PC-9 (cell line): ENCODE results near the gene ALG14. TPM values are rescaled to one million over a fixed set of nuclear protein-coding genes. Genes with fewer than 3 reads are reported as not detected.
"Not testable (repeated sequence)": the region's sequence is repeated elsewhere in the genome, so short reads cannot be mapped to it uniquely, and the experiment has no call there.

Experiments
- BruUV-seq: library from RNA; stranded (reverse); fragments of 400-500 nt; replicated peaks from 2 replicates; lab custom pipeline; 2021; lab: Mats Ljungman, UMichigan
- CTCF ChIA-PET: fragments of 300-600 bp; sonication (Branson Sonifier 250); formaldehyde crosslinking; loops from one replicate; lab custom pipeline; 2022; ENCODE audit warnings: antibody characterized with exemption; lab: Charles Lee
- POLR2A ChIA-PET: fragments of 300-600 bp; sonication (Branson Sonifier 250); formaldehyde crosslinking; loops from one replicate; lab custom pipeline; 2022; ENCODE audit warnings: antibody characterized with exemption; ENCODE audit not compliant: unreplicated experiment; lab: Charles Lee
- DNase-seq, 2 experiments: peaks; one replicate each; pipeline versions ENCODE4 v3.0.0 to v3.0.0-alpha.2; 2015 to 2022; ENCODE audit warnings: mixed read lengths in 1 of 2
- H2AFZ ChIP-seq: fragments of 200-600 bp; sonication (generic); 2 replicates; pipeline ENCODE4 v1.8.1; 2017; ENCODE audit warnings: antibody characterized with exemption
- H3F3A ChIP-seq: fragments of 200-600 bp; sonication (generic); 2 replicates; pipeline ENCODE4 v1.8.1; 2017; ENCODE audit warnings: antibody characterized with exemption, mild to moderate bottlenecking, low read depth; ENCODE audit not compliant: insufficient read depth
- H3K27ac ChIP-seq: fragments of 200-600 bp; sonication (generic); 2 replicates; pipeline ENCODE4 v1.6.1; 2016; ENCODE audit warnings: mixed run types
- H3K27me3 ChIP-seq: fragments of 200-600 bp; sonication (generic); 2 replicates; pipeline ENCODE4 v1.6.1; 2016; ENCODE audit warnings: low read depth, mixed run types; ENCODE audit not compliant: insufficient read depth
- H3K36me3 ChIP-seq: fragments of 200-600 bp; sonication (generic); 2 replicates; pipeline ENCODE4 v1.6.1; 2016; ENCODE audit warnings: low read depth, mixed run types
- H3K4me1 ChIP-seq: fragments of 200-600 bp; sonication (generic); replicated peaks from 2 replicates; pipeline ENCODE4 v1.6.1; 2016; ENCODE audit warnings: mixed run types; ENCODE audit not compliant: insufficient read depth
- H3K4me2 ChIP-seq: fragments of 200-600 bp; sonication (generic); 2 replicates; pipeline ENCODE4 v1.6.1; 2017; ENCODE audit warnings: mixed run types
- H3K4me3 ChIP-seq: fragments of 200-600 bp; sonication (generic); 2 replicates; pipeline ENCODE4 v1.6.1; 2016; ENCODE audit warnings: mixed run types
- H3K79me2 ChIP-seq: fragments of 200-600 bp; sonication (generic); 2 replicates; pipeline ENCODE4 v1.6.1; 2017; ENCODE audit warnings: low read depth, mixed run types
- H3K9me2 ChIP-seq: fragments of 200-600 bp; sonication (generic); 2 replicates; pipeline ENCODE4 v1.8.1; 2017; ENCODE audit warnings: mild to moderate bottlenecking; ENCODE audit not compliant: insufficient read depth
- H3K9me3 ChIP-seq: fragments of 200-600 bp; sonication (generic); 2 replicates; pipeline ENCODE4 v1.8.1; 2016; ENCODE audit warnings: low read depth; ENCODE audit not compliant: insufficient read depth
- H4K20me1 ChIP-seq: fragments of 200-600 bp; sonication (generic); 2 replicates; pipeline ENCODE4 v1.8.1; 2017; ENCODE audit not compliant: insufficient read depth
- CTCF ChIP-seq: fragments of 200-600 bp; sonication (generic); conservative IDR thresholded peaks from 2 replicates; pipeline ENCODE4 v1.6.1; 2017; ENCODE audit warnings: mixed run types, antibody characterized with exemption, mild to moderate bottlenecking, moderate library complexity
- EZH2 ChIP-seq: fragments of 200-600 bp; sonication (generic); IDR thresholded peaks from 2 replicates; pipeline ENCODE4 v1.8.0; 2017; ENCODE audit warnings: antibody characterized with exemption, low read depth
- intact Hi-C: fragments of 100-400 bp; cut with micrococcal nuclease; formaldehyde crosslinking; loops from one replicate; pipeline ENCODE4 v1.10.0; 2022; ENCODE audit not compliant: unreplicated experiment
- total RNA-seq: library from RNA; stranded (reverse); gene quantifications from 2 replicates; pipeline ENCODE4 v1.2.3, GENCODE V29; 2021

The ALG14 gene
- total RNA-seq, 1 experiment from 2014 or later, result 8.6 TPM

GRCh38 chr1:94946886-94947285 is 125.9 kb downstream of the ALG14 start:
- H3K4me3 ChIP-seq, result no peak overlapping the region
- H4K20me1 ChIP-seq, result no peaks in the 10 kb centered on the region
- POLR2A ChIA-PET, result no interaction called here
- H3K4me2 ChIP-seq, result no peak overlapping the region
- H3F3A ChIP-seq, result peaks cover 8% of the 10 kb centered on the region; the same call in 1 of the 2 replicates
- CTCF ChIA-PET, result interaction anchor here (0.6 kb wide), 1 partner anchor 94 kb away, joined by 8 read pairs; no protein-coding TSS in a partner anchor
- peaks cover 28% of the 10 kb centered on the region for H3K4me1 ChIP-seq
- no peaks in the 10 kb centered on the region for H3K27me3 ChIP-seq
- no peaks in the 10 kb centered on the region for H3K79me2 ChIP-seq
- H3K9me2 ChIP-seq, result no peaks in the 10 kb centered on the region
- intact Hi-C loops, result no loop called here
- H3K9me3 ChIP-seq, result no peaks in the 10 kb centered on the region
- no peak overlapping the region for H3K27ac ChIP-seq
- no peak overlapping the region for H2AFZ ChIP-seq
- TF ChIP-seq EZH2, result no peak
- no peak for TF ChIP-seq CTCF
- BruUV-seq, result no TSS peak
- H3K36me3 ChIP-seq, result no peaks in the 10 kb centered on the region
- no peak for DNase-seq

- H3K4me3 ChIP-seq, result no peak overlapping the region
- no peaks in the 10 kb centered on the region for H4K20me1 ChIP-seq
- no peak overlapping the region for H2AFZ ChIP-seq
- peaks cover 13% of the 10 kb centered on the region for H3K4me1 ChIP-seq
- no peak overlapping the region for H3K4me2 ChIP-seq
- no peaks in the 10 kb centered on the region for H3K27me3 ChIP-seq
- no peak overlapping the region for H3K27ac ChIP-seq
- ChIA-PET CTCF (no interaction called here), POLR2A (no interaction called here)
- H3K9me3 ChIP-seq, result no peaks in the 10 kb centered on the region
- intact Hi-C loops, result no loop called here
- H3K9me2 ChIP-seq, result no peaks in the 10 kb centered on the region
- no TSS peak for BruUV-seq
- no peak for DNase-seq
- H3K79me2 ChIP-seq, result no peaks in the 10 kb centered on the region
- H3F3A ChIP-seq, result peaks cover 9% of the 10 kb centered on the region
- TF ChIP-seq CTCF (no peak), EZH2 (no peak)
- no peaks in the 10 kb centered on the region for H3K36me3 ChIP-seq
Observed at GRCh38 chr1:94942171-94943128, 130.3 kb downstream of the ALG14 start.

- H3K36me3 ChIP-seq, POLR2A ChIA-PET, H3K79me2 ChIP-seq, BruUV-seq, intact Hi-C loops, H3K9me2 ChIP-seq, H3K4me2 ChIP-seq, H3K4me3 ChIP-seq, H2AFZ ChIP-seq, DNase-seq, H4K20me1 ChIP-seq, CTCF ChIA-PET, H3K9me3 ChIP-seq, H3K27me3 ChIP-seq, H3K27ac ChIP-seq: not testable (repeated sequence)
- Histone ChIP-seq H3K4me1 (peaks cover 23% of the 10 kb centered on the region), H3F3A (peaks cover 19% of the 10 kb centered on the region)
Observed at GRCh38 chr1:94941480-94941879, 131.3 kb downstream of the ALG14 start.
